ENCODE data around the gene CENPL. TPM values are rescaled to one million over a fixed set of nuclear protein-coding genes. Genes with fewer than 3 reads are reported as not detected.

Gene CENPL
- total and polyA plus RNA-seq, 9 of the 15 experiments (the other 6 are each of a cell fraction or from before 2014, with no cell fraction given), result 33.0 to 52.7 (median 39.7) TPM

DNA sequence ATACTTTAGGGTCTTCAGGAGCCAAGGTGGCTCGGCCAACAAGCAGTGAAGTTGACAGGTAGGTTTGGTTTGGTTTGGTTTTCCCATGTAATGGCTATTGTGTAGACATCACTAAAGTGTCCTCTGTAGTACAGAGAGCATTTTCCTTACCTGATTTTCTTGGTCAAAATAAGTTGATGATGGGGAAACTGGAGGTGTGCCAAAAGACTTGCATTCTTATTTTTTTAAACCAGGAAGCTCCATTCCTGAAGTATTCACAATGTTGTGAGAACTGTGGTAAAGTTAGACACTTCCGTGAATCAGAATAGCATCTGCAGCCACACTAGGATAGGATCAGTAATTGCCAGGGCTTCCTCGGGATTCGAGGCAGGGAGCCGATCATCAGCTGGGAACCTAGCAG is 46.4 kb upstream of the CENPL start (continued):
- TF ChIP-seq FOXK1 (CRISPR knock-in tag; IDR thresholded peaks at IDR 0.05; ENCODE audit: borderline replicate concordance), result 0 out of 2 replicates have a peak, but pooled peaks have one; percentile 38

DNA sequence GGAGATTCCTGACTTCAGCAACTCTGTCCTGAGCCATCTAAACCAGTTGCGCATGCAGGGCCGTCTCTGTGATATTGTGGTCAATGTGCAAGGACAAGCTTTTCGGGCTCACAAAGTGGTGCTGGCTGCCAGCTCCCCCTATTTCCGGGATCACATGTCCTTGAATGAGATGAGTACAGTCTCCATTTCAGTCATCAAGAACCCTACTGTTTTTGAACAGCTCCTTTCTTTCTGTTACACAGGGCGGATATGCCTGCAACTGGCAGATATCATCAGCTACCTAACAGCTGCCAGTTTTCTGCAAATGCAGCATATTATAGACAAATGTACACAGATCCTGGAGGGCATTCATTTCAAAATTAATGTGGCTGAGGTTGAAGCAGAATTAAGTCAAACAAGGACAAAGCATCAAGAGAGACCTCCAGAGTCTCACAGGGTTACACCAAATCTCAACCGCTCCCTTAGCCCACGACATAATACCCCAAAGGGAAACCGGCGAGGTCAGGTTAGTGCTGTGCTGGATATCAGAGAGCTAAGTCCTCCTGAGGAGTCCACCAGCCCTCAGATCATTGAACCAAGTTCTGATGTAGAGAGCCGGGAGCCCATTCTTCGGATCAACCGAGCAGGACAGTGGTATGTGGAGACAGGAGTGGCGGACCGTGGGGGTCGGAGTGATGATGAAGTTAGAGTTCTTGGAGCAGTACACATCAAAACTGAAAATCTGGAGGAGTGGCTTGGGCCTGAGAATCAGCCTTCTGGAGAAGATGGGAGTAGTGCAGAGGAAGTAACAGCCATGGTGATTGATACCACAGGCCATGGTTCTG is 45.8 kb upstream of the CENPL start:
- ATAC-seq (peak; percentile 1), FAIRE-seq (peak; percentile 40), DNase-seq (ENCODE audit: extremely low read depth in 1 of 4, low spot score in 3 of 4) (peak; percentile 28 to 79 (median 46))
- 19% methylated on average over 15 of the region's 15 CpGs for WGBS (ENCODE audit: insufficient coverage, low coverage, missing lambda C conversion rate)
- peak overlapping the region; percentile 86 for H3K4me3 ChIP-seq
- ChIA-PET CTCF (ENCODE audit: low intra/inter-chr PET ratio) (no interaction called here), POLR2A (interaction anchor here (0.6 to 3.1 kb wide), 9 partner anchors 9 to 297 kb away, joined by 3 to 22 read pairs (median 3); partner anchors contain the start of gene SERPINC1)
- no TSS peak for BruUV-seq (replicated peaks)
- no peaks in the 10 kb centered on the region for H3K9me3 ChIP-seq (replicated peaks; ENCODE audit: control insufficient read depth, insufficient read depth, low read depth, low read length)
- no peaks in the 10 kb centered on the region for H3K9me1 ChIP-seq (ENCODE audit: control insufficient read depth, insufficient read depth, low read length)
- intact Hi-C loops (cut with micrococcal nuclease) (loop anchor here (5.0 kb wide), 1 partner anchor 152 kb away; the partner anchor contains the start of gene RC3H1), in situ Hi-C loops (cut with MboI) (no loop called here)
- H3K27me3 ChIP-seq (ENCODE audit: control insufficient read depth in 2 of 2, insufficient read depth in 2 of 2, low read length in 2 of 2), result no peaks in the 10 kb centered on the region; a peak in 1 of 5 replicates
- H3K9ac ChIP-seq (ENCODE audit: insufficient read depth in 1 of 2, low read depth in 2 of 2, low read length in 2 of 2), result peak overlapping the region; percentile 66 to 87; a peak in 3 of 4 replicates
- H3K27ac ChIP-seq (ENCODE audit: extremely low read depth, low read depth, low read length), result peak overlapping the region; percentile 93
- peaks cover 60% of the 10 kb centered on the region for H3K79me2 ChIP-seq (ENCODE audit: control insufficient read depth, insufficient read depth, low read length)
- H3K36me3 ChIP-seq (ENCODE audit: control insufficient read depth, insufficient read depth, low read length), result peaks cover 39% of the 10 kb centered on the region
- peaks cover 17 to 28% of the 10 kb centered on the region in 2 experiments for H3K4me1 ChIP-seq (replicated peaks in 1 of 2; ENCODE audit: control insufficient read depth in 2 of 2, insufficient read depth in 2 of 2, low read length in 2 of 2)
- peak overlapping the region; percentile 75 for H3K4me2 ChIP-seq (ENCODE audit: insufficient read depth, low read length)
- peak overlapping the region; percentile 89 for H2AFZ ChIP-seq (ENCODE audit: low read depth, low read length)
- H4K20me1 ChIP-seq (replicated peaks; ENCODE audit: control insufficient read depth, insufficient read depth, low read length), result peaks cover 19% of the 10 kb centered on the region
- TF ChIP-seq IRF2 (CRISPR knock-in tag; IDR thresholded peaks at IDR 0.05), result no peak
- TF ChIP-seq PML (IDR thresholded peaks at IDR 0.05; ENCODE audit: low read length), result no peak
- TF ChIP-seq, protein P1, sequence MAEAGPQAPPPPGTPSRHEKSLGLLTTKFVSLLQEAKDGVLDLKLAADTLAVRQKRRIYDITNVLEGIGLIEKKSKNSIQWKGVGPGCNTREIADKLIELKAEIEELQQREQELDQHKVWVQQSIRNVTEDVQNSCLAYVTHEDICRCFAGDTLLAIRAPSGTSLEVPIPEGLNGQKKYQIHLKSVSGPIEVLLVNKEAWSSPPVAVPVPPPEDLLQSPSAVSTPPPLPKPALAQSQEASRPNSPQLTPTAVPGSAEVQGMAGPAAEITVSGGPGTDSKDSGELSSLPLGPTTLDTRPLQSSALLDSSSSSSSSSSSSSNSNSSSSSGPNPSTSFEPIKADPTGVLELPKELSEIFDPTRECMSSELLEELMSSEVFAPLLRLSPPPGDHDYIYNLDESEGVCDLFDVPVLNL (CRISPR knock-in tag; IDR thresholded peaks at IDR 0.05; ENCODE audit: low read depth), result no peak
- no peak for TF ChIP-seq ZNF76 (CRISPR knock-in tag; IDR thresholded peaks at IDR 0.05; ENCODE audit: borderline replicate concordance)
- TF ChIP-seq KDM2B (CRISPR knock-in tag; IDR thresholded peaks at IDR 0.05), result no peak
- no peak for TF ChIP-seq STAT5A (IDR thresholded peaks at IDR 0.05; ENCODE audit: borderline replicate concordance, low read length)
- TF ChIP-seq, protein P2, sequence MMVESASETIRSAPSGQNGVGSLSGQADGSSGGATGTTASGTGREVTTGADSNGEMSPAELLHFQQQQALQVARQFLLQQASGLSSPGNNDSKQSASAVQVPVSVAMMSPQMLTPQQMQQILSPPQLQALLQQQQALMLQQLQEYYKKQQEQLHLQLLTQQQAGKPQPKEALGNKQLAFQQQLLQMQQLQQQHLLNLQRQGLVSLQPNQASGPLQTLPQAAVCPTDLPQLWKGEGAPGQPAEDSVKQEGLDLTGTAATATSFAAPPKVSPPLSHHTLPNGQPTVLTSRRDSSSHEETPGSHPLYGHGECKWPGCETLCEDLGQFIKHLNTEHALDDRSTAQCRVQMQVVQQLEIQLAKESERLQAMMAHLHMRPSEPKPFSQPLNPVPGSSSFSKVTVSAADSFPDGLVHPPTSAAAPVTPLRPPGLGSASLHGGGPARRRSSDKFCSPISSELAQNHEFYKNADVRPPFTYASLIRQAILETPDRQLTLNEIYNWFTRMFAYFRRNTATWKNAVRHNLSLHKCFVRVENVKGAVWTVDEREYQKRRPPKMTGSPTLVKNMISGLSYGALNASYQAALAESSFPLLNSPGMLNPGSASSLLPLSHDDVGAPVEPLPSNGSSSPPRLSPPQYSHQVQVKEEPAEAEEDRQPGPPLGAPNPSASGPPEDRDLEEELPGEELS (CRISPR knock-in tag; IDR thresholded peaks at IDR 0.05; ENCODE audit: borderline replicate concordance), result no peak
- peak; percentile 34; the same call in 1 of the 2 replicates for TF ChIP-seq SMARCA4 (IDR thresholded peaks at IDR 0.05)
- no peak for TF ChIP-seq SRSF1 (IDR thresholded peaks at IDR 0.05; ENCODE audit: low read depth, low read length)
- TF ChIP-seq PTTG1 (tag; IDR thresholded peaks at IDR 0.05; ENCODE audit: low read depth), result no peak
- TF ChIP-seq ZSCAN29 (IDR thresholded peaks at IDR 0.05), result no peak
- no peak for TF ChIP-seq SETDB1 (IDR thresholded peaks at IDR 0.05; ENCODE audit: low read length)
- TF ChIP-seq, protein P3, sequence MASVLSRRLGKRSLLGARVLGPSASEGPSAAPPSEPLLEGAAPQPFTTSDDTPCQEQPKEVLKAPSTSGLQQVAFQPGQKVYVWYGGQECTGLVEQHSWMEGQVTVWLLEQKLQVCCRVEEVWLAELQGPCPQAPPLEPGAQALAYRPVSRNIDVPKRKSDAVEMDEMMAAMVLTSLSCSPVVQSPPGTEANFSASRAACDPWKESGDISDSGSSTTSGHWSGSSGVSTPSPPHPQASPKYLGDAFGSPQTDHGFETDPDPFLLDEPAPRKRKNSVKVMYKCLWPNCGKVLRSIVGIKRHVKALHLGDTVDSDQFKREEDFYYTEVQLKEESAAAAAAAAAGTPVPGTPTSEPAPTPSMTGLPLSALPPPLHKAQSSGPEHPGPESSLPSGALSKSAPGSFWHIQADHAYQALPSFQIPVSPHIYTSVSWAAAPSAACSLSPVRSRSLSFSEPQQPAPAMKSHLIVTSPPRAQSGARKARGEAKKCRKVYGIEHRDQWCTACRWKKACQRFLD (CRISPR knock-in tag; IDR thresholded peaks at IDR 0.05), result peak; percentile 17; the same call in 1 of the 2 replicates
- no peak for TF ChIP-seq RHOXF2B (CRISPR knock-in tag; conservative IDR thresholded peaks at IDR 0.05)
- TF ChIP-seq SAFB2 (IDR thresholded peaks at IDR 0.05; ENCODE audit: borderline replicate concordance, low read depth, low read length, severe bottlenecking), result no peak
